Endothelial cell of hepatic sinusoid (primary cell): ENCODE results near the gene LGALS7B.

Experiments
- in situ Hi-C: cut with HindIII; loops from 2 replicates; pipeline ENCODE4 v1.10.0; 2017; ENCODE audit warnings: low sequenced_read_pairs

LGALS7B gene

DNA sequence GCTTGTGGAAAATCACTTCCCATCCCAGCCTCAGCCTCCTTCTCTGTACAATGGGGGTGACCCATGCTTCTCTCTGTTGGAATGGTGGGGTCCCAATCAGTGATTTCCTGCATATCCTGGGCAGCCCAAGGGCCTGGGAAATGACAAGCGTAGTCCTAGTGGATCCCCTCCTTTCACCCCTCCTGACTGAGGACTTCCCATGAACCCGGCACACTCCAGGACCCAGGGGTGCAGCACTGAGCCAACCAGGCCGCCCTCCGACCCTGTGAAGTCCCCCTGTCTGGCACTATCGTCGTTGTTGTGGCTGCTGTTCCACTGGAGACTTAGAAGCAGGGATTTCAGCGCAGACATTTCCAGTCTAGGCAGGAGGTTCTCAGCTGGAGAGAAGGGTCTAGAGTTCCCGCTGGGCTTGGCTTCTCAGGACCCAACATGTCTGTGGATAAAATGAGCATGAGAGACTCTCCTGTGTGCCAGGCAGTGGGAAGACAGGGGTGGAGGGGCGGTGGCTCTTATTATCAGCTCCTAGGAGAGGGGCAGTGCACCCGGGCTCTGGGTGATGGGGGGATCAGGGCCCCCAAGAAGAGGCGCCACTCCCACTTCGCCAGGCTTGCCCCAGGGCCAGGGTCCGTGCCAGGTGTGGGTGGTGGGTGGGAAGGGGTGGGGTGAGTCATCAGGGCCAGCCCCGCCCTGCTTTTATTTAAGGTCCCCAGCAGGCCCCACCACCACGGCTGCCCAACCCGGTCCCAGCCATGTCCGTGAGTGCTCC lies at the start of gene LGALS7B:
Gene LGALS7B (plus strand): TSS at position 723 of the 766 bp plus-strand sequence. CDS start 27 bp downstream, at position 750.
- in situ Hi-C loops, result no loop called here

DNA sequence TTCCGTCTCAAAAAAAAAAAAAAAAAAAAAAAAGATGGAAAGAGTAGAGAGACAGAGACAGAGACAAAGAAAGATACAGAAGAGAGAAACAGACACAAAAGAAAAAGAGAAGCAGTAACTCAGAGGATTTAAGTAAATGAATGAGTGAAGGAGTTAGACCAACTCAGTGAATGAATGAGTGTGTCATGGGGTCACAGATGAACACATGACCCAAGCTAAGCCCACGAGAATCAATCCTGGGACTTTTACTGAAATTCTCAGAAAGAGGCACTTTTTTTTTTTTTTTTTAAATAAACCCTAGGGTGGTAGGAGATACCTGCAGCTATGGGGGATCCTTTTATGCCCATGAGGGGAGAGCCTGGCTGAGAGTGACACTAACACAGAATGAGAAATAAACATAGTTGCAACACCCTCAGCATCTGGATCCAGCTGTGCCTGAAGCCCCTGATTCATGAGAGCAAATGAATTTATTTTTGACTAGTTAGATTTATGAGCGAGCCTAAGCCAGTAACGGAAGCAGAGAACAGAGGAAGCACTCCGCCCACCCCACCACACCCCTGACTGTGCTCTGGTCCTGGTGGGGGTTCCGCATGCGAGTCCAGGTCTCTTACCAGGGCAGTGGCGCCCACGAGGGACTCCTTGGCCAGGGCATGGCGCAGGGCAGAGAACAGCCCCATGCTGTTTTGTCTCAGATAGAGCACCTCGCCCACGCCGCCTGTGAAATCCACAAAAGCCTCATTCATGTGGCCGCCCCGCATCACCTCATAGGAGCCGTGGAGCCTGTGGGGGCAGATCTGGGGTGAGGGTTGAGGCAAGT lies 49.4 kb upstream of the LGALS7B start:
- in situ Hi-C loops, result no loop called here

DNA sequence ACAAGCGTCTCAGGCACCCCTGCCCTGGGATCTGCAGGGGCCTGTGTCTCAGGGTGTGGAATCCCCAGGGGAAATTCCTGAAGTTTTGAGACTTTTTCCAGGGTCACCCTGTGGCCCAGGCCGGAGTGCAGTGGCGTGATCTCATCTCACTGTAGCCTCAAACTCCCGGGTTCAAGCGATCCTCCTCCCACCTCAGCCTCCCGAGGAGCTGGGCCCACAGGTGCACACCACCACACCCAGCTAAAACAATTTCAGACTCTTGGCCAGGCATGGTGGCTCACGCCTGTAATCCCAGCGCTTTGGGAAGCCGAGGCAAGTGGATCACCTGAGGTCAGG lies 48.8 kb upstream of the LGALS7B start:
- in situ Hi-C loops, result no loop called here

DNA sequence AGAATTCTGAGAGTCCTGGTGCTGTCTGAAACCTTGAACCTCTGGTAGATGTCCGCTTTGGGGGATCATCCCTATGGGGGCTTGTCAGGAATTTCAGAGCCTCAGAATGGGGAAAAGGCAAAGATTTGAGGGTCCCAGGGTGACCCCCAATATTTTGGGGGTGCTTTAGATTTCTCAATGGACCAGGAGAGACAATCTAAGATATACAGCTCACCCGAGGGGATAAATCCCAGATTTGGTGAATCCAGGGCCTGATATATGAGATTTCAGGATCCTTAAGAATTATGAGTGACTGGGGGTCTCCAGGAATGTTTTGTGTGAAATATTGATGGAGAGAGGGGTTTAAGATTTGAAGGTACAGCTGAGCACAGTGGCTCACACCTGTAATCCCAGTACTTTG lies 48.1 kb upstream of the LGALS7B start:
- in situ Hi-C loops, result no loop called here

DNA sequence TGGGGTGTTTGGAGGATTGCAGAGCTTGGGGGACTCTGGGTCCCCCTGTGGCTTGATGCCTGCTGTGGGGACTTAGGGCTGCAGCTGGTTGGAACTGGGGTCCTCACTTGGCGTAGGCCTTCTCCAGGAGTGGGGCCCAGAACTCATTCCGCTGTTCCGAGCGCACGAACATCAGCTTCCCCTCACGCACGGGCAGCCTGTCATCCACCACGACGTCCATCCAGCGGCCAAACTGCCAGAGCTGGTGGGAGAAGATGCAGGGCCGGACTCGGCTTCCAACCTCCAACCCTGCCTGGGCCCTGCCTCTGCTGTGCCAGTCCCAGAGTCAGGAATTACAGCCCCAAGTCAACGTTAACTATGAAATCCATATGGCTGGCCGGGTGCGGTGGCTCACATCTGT lies 47.3 kb upstream of the LGALS7B start:
- in situ Hi-C loops, result no loop called here

DNA sequence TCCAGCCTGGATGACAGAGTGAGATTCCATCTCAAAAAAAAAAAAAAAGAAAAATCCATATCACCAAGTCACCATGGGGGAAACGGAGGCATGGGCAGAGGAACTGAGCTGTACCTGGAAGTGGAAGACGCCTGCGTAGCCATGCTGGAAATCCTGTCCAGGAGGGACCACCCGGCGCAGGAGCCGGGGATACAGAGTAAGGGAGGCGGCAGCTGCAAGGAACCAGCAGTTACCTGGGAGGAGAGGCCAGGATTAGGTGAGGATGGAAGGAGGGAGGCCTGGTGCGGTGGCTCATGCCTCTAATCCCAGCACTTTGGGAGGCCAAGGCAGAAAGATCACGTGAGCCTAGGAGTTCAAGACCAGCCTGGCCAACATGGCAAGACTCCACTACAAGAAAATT lies 46.7 kb upstream of the LGALS7B start:
- in situ Hi-C loops, result no loop called here

DNA sequence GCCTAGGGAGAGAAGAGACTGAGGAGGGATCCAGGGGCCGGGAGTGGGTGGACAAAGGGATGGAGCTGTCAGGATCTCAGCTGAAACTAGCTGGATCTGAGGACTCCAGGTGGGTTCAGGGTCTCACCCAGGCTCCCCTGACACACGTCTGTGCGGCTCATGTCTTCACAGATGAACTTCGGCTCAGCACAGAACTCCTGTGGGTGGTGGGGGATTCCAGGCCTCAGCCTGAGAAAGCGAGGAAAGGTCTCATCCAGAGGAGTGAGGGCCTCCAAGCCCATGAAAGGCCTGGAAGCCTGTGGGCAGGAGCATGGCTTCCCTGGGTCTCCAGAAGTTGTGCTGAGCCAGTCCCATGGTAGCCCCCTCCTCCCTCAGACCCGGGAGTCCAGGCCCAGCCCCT lies 46.1 kb upstream of the LGALS7B start:
- in situ Hi-C loops, result no loop called here

DNA sequence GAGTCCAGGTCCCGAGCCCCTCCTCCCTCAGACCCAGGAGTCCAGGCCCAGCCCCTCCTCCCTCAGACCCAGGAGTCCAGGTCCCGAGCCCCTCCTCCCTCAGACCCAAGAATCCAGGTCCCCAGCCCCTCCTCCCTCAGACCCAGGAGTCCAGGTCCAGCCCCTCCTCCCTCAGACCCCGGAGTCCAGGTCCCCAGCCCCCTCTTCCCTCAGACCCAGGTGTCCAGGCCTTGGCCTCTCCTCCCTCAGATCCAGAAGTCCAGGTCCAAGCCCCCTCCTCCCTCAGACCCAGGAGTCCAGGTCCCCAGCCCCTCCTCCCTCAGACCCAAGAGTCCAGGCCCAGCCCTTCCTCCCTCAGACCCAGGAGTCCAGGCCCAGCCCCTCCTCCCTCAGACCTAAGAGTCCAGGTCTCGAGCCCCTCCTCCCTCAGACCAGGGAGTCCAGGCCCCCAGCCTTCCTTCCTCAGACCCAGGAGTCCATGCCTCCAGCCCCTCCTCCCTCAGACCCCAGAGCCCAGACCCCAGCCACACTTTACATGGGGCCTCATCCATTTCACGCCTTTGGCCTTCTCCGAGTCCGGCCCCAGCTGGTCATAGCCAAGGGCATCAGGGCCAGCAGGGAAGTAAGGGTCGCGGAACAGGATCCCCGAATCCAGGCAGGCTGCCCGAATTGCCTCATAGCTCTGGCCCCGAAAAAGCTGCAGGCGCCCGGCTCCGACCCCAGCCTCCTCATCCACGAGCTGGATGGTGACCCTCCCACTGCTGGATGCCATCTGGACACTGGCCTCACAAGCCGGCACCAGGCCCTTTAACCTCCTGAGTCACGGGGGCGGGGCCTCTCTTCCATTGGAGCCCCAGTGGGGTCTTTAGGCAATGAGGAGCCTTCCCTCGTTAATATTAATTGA lies 45.4 kb upstream of the LGALS7B start:
- in situ Hi-C loops, result no loop called here

DNA sequence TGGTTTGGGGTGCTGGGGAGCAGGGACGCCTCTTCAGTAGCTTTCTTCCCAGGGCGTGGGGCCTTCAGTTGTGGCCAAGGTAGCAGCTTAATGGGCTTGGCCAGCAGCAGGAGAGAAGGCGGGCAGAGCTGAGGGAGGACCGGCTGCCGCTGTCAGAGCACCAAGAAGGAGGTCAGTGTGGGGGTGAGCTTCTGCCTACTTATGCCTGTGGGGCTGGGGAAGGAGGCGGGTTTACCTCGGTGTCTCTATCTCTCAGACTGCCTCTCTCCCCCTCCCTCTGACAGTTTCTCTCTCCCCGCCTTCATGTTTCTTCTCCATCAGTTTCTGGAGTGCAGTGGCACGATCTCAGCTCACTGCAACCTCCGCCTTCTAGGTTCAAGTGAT lies 44.7 kb upstream of the LGALS7B start, which contains the start of gene CAPN12:
Gene CAPN12 (minus strand): TSS at position 177 of the 384 bp plus-strand sequence. CDS start 309 bp downstream, outside the sequence.
- in situ Hi-C loops, result no loop called here

DNA sequence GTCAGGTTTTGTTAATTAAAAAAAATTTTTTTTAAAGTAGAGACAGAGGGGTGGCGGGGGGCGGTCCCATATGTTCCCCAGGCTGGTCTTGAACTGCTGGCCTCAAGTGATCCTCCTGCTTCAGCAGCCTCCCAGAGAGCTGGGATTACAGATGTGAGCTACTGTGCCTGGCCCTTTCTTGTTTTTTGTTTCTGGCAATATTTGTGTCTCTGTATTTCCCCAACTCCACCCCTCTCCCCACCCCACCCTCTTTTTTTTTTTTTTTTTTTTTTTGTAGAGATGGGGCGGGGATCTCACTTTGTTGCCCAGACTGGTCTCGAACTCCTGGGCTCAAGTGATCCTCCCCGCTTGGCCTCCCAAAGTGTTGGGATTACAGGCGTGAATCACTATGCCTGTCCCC lies 44.1 kb upstream of the LGALS7B start:
- in situ Hi-C loops, result no loop called here

DNA sequence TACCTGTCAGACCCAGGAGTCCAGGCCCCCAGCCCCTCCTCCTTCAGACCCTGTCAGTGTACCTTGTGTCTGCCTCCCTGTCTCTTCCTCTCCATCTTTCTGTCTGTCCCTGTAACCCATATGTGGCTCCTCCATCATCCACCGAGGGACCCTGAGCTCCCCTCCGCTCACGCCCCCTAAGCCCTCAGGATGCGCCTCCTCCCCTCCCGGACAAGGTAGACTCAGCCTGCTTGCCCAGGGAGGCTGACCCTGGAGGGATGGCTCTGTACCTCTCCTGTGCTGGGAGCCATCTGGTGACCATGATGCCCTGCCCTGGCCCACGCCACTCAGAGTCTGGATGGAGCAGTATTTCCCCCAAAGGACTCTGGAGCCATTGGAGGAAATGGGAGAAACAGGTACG lies 43.7 kb upstream of the LGALS7B start:
- in situ Hi-C loops, result no loop called here

DNA sequence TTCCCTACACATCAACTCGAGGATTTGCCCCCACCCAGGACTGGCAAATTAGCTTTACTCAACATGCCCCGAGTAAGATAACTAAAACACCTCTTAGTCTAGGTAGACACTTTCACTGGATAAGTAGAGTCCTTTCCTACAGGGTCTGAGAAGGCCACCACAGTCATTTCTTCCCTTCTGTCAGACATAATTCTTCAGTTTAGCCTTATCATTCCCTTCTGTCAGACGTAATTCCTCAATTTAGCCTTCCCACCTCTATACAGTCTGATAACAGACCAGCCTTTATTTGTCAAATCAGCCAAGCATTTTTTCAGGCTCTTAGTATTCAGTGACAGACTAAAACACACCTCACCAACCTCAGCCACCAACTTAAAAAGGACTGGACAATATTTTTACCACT lies 35.2 kb upstream of the LGALS7B start:
- in situ Hi-C loops, result loop anchor here (25.0 kb wide), 1 partner anchor 159 kb away; the partner anchor contains the start of gene CCER2

DNA sequence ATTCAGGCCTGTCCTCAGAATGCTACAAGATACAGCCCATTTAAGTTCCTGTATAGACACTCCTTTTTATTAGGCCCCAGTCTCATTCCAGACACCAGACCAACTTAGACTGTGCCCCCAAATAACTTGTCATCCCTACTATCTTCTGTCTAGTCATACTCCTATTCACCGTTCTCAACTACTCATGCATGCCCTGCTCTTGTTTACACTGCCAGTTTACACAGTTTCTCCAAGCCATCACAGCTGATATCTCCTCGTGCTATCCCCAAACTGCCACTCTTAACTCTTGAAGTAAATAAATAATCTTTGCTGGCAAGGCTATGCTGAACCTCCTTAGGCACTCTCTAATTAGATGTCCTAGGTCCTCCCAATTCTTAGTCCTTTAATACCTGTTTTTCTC lies 34.8 kb upstream of the LGALS7B start:
- in situ Hi-C loops, result loop anchor here (25.0 kb wide), 1 partner anchor 158 kb away; the partner anchor contains the start of gene CCER2

DNA sequence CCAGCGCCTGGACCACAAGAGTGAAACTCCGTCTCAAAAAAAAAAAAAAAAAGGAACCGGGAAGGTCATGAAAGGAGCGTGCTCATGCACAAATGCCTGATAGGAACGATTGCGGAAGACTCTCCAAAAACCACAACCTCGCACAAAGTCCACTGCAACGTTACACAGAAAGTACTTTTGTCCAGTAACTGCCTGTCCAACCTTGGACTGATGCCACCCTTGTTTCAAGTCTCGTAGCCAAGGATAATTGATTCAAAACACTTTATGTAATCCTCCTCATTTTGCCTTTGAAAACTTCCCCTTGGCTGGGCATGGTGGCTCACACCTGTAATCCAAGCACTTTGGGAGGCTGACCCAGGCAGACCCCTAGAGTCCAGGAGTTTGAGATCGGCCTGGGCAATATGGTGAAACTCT lies 29.4 kb upstream of the LGALS7B start:
- in situ Hi-C loops, result loop anchor here (25.0 kb wide), 1 partner anchor 153 kb away; the partner anchor contains the start of gene CCER2

DNA sequence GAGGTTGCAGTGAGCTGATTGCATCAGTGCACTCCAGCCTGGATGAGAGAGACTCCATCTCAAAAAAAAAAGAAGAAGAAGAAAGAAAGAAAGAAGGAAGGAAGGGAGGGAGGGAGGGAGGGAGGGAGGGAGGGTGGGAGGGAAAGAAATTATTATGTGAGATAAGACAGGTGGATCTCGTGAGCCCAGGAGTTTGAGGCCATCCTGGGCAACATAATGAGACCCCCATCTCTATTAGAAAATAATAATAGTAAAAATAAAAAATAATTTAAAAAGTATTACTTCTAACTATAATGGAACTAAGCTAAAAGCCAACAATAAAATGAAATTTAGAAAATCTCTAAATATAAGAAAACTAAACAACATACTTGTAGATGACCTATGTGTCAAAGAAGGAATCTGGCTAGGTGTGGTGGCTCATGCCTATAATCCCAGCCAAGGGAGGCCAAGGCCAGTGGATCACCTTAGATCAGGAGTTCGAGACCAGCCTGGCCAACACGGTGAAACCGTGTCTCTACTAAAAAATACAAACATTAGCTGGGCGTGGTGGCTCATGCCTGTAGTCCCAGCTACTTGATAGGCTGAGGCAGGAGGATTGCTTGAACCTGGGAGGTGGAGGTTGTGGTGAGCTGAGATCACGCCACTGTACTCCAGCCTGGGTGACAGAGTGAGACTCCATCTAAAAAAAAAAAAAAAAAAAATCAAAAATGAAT lies 28.0 kb upstream of the LGALS7B start:
- in situ Hi-C loops, result loop anchor here (25.0 kb wide), 1 partner anchor 151 kb away; the partner anchor contains the start of gene CCER2

DNA sequence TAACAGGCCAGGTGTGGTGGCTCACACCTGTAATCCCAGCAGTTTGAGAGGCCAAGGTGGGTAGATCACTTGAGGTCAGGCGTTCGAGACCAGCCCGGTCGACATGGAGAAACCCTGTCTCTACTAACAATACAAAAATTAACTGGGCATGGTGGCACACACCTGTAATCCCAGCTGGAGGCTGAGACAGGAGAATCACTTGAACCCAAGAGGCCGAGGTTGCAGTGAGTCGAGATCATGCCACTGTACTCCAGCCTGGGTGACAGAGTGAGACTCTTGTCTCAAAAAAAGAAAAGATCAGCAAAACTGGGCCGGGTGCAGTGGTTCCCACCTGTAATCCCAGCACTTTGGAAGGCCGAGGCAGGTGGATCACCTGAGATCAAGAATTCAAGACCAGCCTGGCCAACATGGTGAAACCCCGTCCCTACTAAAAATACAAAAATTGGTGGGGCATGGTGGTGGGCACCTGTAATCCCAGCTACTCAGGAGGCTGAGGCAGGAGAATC lies 27.1 kb upstream of the LGALS7B start:
- in situ Hi-C loops, result loop anchor here (25.0 kb wide), 1 partner anchor 150 kb away; the partner anchor contains the start of gene CCER2

DNA sequence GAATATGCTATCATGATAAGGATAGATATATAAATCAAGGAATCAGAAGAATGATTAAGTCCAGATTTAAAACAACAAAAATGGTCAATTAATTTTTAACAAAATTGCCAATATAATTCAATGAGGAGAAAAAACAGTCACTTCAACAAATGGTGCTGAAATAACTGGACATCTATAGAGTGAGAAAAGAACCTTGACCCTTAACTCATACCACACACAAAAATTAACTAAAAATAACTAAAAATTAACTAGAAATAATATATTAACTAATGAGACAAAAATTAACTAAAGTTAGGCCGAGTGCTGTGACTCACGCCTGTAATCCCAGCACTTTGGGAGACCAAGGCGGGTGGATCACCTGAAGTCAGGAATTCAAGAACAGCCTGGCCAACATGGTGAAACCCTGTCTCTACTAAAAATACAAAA lies 25.2 kb upstream of the LGALS7B start:
- in situ Hi-C loops, result loop anchor here (25.0 kb wide), 1 partner anchor 148 kb away; the partner anchor contains the start of gene CCER2

DNA sequence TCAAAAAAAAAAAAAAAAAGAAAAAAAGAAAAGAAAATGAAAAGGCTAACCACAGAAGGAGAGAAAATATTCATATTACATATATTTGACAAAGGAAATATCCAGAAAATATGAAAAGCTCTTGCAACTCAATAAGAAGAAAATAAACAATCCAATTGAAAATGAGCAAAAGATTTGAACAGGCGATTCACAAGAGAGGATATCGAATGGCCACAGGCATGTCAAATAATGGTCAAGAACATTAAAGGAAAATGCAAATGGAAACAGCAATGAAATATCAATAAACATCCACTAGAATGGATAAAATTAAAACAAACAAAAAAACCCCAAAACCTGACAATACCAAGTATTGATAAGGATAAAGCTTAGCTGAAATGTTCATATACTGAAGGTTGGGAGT lies 23.8 kb upstream of the LGALS7B start:
- in situ Hi-C loops, result loop anchor here (25.0 kb wide), 1 partner anchor 147 kb away; the partner anchor contains the start of gene CCER2

DNA sequence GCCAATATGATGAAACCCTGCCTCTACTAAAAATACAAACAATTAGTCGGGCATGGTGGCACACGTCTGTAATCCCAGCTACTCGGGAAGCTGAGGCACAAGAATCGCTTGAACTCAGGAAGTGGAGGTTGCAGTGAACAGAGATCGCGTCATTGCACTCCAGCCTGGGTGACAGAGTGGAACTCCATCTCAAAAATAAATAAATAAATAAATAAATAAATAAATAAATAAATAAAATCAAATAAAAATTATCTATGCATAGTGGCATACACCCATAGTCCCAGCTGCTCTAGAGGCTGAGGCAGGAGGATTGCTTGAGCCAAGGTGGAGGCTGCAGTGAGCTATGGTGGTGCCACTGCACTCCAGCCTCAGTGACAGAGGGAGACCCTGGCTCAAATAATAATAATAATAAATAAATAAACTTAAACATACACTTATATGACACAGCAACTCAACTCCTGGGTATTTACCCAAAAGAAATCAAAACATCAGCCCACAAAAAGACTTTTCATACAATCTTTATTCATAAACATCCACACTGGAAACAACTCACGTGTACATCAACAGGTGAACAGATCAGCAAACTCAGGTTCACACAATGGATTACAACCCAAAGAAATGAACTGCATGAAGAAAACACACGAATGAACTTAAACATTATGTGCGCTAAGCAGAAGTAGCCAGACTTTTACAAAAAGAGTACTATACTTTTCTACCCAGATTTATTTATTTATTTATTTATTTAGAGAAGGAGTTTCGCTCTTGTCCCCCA lies 22.5 kb upstream of the LGALS7B start:
- in situ Hi-C loops, result loop anchor here (25.0 kb wide), 1 partner anchor 146 kb away; the partner anchor contains the start of gene CCER2
